Tibial artery (tissue), 4 donors: Measurements from ENCODE around the gene CLRN1.

Experiments used
- DNase-seq, 2 donors: peaks; one replicate each; pipeline ENCODE4 v3.0.0-alpha.2; 2019
- H3K27ac ChIP-seq, 2 donors: fragments of 200-600 bp; sonication (generic) in 1 of 2; 1 replicate in 1 of 2; 2 replicates in 1 of 2; pipeline ENCODE4 v1.5.1; 2018 to 2019; ENCODE audit warnings: mild to moderate bottlenecking in 1 of 2
- H3K27me3 ChIP-seq, 2 donors: fragments of 200-600 bp; sonication (generic) in 1 of 2; one replicate each; pipeline versions ENCODE4 v1.5.1 to v1.6.0; 2016 to 2019
- H3K36me3 ChIP-seq, 3 donors: fragments of 200-600 bp; sonication (generic) in 2 of 3; one replicate each; pipeline ENCODE4 v1.5.1; 2016 to 2019; ENCODE audit warnings: mild to moderate bottlenecking in 2 of 3
- H3K4me1 ChIP-seq, 4 donors: fragments of 200-600 bp; sonication (generic) in 2 of 4; 1 replicate in 3 of 4; 2 replicates in 1 of 4; pipeline ENCODE4 v1.5.1; 2016 to 2019
- H3K4me3 ChIP-seq, 2 donors: fragments of 200-600 bp; sonication (generic) in 1 of 2; 1 replicate in 1 of 2; 2 replicates in 1 of 2; pipeline ENCODE4 v1.5.1; 2018 to 2019; ENCODE audit warnings: mild to moderate bottlenecking in 2 of 2
- H3K9me3 ChIP-seq, 3 donors: fragments of 200-600 bp; sonication (generic) in 1 of 3; one replicate each; pipeline ENCODE4 v1.5.1; 2016 to 2019
- CTCF ChIP-seq, 2 experiments: fragments of 200-600 bp in 1 of 2; fragments of 450-650 bp in 1 of 2; IDR thresholded peaks; one replicate each; pipeline ENCODE4 v1.5.1; 2017 to 2019; ENCODE audit warnings: antibody characterized with exemption in 2 of 2, mild to moderate bottlenecking in 1 of 2, moderate library complexity in 1 of 2
- intact Hi-C: fragments of 100-400 bp; cut with DNase I; formaldehyde crosslinking; loops from one replicate; pipeline ENCODE4 v1.15.0; 2023; ENCODE audit warnings: low total_unique reads

The CLRN1 gene

GRCh38 chr3:150960708-150961684, 11.5 kb downstream of the CLRN1 start:
- no peaks in the 10 kb centered on the region for H3K4me1 ChIP-seq
- no peak for DNase-seq

GRCh38 chr3:150958683-150959082, 13.8 kb downstream of the CLRN1 start:
- H3K27ac ChIP-seq = no peak overlapping the region
- no peak for DNase-seq
- no peaks in the 10 kb centered on the region for H3K36me3 ChIP-seq
- no peaks in the 10 kb centered on the region for H3K9me3 ChIP-seq
- intact Hi-C loops = no loop called here
- peaks cover 0 to 3% of the 10 kb centered on the region in 2 donors for H3K27me3 ChIP-seq
- H3K4me1 ChIP-seq = no peaks in the 10 kb centered on the region
- H3K4me3 ChIP-seq = no peak overlapping the region
- TF ChIP-seq CTCF (IDR thresholded peaks at IDR 0.05) = no peak

More at GRCh38 chr3:150960708-150961684, 11.5 kb downstream of the CLRN1 start:
- Histone ChIP-seq H3K4me3 (no peak overlapping the region), H3K36me3 (no peaks in the 10 kb centered on the region), H3K9me3 (no peaks in the 10 kb centered on the region), H3K27ac (no peak overlapping the region), H3K27me3 (no peaks in the 10 kb centered on the region)
- no peak for TF ChIP-seq CTCF (IDR thresholded peaks at IDR 0.05)
- intact Hi-C loops = no loop called here

GRCh38 chr3:150956376-150956775, 16.2 kb downstream of the CLRN1 start:
- no peak for DNase-seq
- Histone ChIP-seq H3K9me3 (no peaks in the 10 kb centered on the region), H3K4me1 (no peaks in the 10 kb centered on the region), H3K27ac (no peak overlapping the region), H3K36me3 (no peaks in the 10 kb centered on the region), H3K4me3 (no peak overlapping the region), H3K27me3 (peaks cover 0 to 3% of the 10 kb centered on the region in 2 donors)
- intact Hi-C loops = no loop called here
- TF ChIP-seq CTCF (IDR thresholded peaks at IDR 0.05) = no peak

GRCh38 chr3:150951923-150952322, 20.6 kb downstream of the CLRN1 start:
- Histone ChIP-seq H3K9me3 (no peaks in the 10 kb centered on the region), H3K36me3 (no peaks in the 10 kb centered on the region), H3K27me3 (peaks cover 0 to 3% of the 10 kb centered on the region in 2 donors), H3K4me1 (no peaks in the 10 kb centered on the region), H3K27ac (no peak overlapping the region), H3K4me3 (no peak overlapping the region)
- intact Hi-C loops = no loop called here
- no peak for TF ChIP-seq CTCF (IDR thresholded peaks at IDR 0.05)
- no peak for DNase-seq

- H3K4me3 ChIP-seq = no peak overlapping the region
- no peak for DNase-seq
- peaks cover 0 to 8% (median 0%) of the 10 kb centered on the region in 4 donors for H3K4me1 ChIP-seq
- no peaks in the 10 kb centered on the region for H3K9me3 ChIP-seq
- no peak overlapping the region for H3K27ac ChIP-seq
- no peak for TF ChIP-seq CTCF (IDR thresholded peaks at IDR 0.05)
- H3K27me3 ChIP-seq = no peaks in the 10 kb centered on the region
- intact Hi-C loops = no loop called here
- H3K36me3 ChIP-seq = no peaks in the 10 kb centered on the region
Measured at GRCh38 chr3:150945226-150946032, 27.1 kb downstream of the CLRN1 start.
